SH-SY5Y (cell line): ENCODE data around the gene RCOR1.

Experiments used
- GATA2 ChIP-seq: IDR thresholded peaks from 2 replicates; pipeline ENCODE4 v1.6.1; 2011; ENCODE audit warnings: mild to moderate bottlenecking, low read depth, low read length
- GATA3 ChIP-seq: IDR thresholded peaks from 2 replicates; pipeline ENCODE4 v1.6.1; 2011; ENCODE audit warnings: low read depth, mild to moderate bottlenecking, low read length, moderate library complexity

RCOR1 gene

DNA sequence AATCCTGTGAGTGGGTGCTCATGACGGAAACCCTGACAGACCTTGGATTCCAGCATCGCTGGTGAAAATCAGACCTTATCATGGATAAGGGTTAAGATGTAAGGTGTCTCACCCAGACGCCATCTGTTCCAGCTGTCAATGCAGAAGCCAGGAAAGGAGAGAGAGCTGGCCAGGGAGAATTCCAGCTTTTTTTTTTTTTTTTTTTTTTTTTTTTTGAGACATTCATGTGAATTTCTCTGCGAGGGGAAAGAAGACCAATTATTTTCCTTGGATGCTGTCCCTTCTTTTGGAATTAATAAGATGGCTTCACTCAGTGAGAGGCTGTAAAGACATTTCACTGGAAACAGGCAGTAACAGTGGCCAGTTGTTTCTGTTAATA is 186.6 kb downstream of the RCOR1 start:
- TF ChIP-seq GATA2 (no peak), GATA3 (no peak)

DNA sequence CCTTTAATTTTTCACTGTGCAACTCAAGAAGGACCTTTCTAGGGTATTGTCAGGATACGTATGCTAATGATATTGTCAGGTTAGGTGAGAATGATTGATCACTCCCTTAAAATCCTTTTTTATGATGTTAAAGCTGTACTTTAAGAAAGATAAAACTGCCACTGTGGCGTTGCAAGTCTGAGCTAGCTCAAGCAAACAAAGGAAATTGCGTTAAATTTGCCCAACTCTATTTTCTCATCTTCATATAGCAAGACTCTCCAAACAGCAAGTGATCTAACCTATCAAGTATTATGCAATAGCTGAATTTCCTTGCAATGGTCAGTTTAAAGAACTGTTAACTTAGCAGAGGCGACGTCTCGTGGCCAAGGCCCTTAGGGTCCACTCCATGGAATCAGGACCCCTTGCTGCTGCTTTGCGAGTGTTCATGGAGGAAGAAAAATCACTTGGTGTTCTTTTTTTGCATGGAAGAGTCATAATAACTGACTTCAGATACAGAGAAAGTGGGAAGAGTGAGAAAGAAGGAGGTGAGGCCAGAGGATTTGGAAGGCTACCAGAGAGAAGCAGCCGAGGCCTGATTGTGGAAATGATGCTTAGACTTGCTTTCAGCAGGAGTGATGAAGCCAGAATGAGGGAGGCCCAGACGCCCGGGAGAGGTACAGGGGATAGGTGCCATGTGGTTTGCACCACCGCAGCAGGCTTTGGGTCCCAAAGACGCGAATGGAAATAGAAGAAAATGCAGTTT is 187.3 kb downstream of the RCOR1 start:
- TF ChIP-seq GATA2: no peak
- TF ChIP-seq GATA3: no peak
